PC-3 (cell line): ENCODE measurements around the gene IL1RN. TPM values are rescaled to one million over a fixed set of nuclear protein-coding genes. Genes with fewer than 3 reads are reported as not detected.

Experiments
- ATAC-seq: fragments of 200-7000 bp; cut with Tn5 transposase; 2 replicates; pipeline ENCODE4 v1.9.1; 2020; ENCODE audit warnings: mild to moderate bottlenecking, moderate library complexity
- BruUV-seq: library from RNA; stranded (reverse); fragments of 400-500 nt; replicated peaks from 2 replicates; lab custom pipeline; 2021; lab: Mats Ljungman, UMichigan
- CTCF ChIA-PET: fragments of 300-600 bp; sonication (Branson Sonifier 250); formaldehyde crosslinking; loops from one replicate; lab custom pipeline; 2022; ENCODE audit warnings: antibody characterized with exemption; lab: Charles Lee
- POLR2A ChIA-PET: fragments of 300-600 bp; sonication (Branson Sonifier 250); formaldehyde crosslinking; loops from one replicate; lab custom pipeline; 2022; ENCODE audit warnings: antibody characterized with exemption; ENCODE audit not compliant: unreplicated experiment; lab: Charles Lee
- DNase-seq: peaks from one replicate; pipeline ENCODE4 v3.0.0-alpha.2; 2015
- H2AFZ ChIP-seq: fragments of 300-600 bp; sonication (generic); 2 replicates; pipeline ENCODE4 v1.6.0; 2016; ENCODE audit warnings: antibody characterized with exemption, low read length
- H3F3A ChIP-seq: fragments of 300-600 bp; sonication (generic); one replicate; pipeline ENCODE4 v1.6.0; 2017; ENCODE audit warnings: antibody characterized with exemption, low read length, control low read depth, mild to moderate bottlenecking; ENCODE audit not compliant: unreplicated experiment
- H3K27ac ChIP-seq: fragments of 300-600 bp; sonication (generic); 2 replicates; pipeline ENCODE4 v1.5.1; 2016; ENCODE audit warnings: mild to moderate bottlenecking, low read length
- H3K27me3 ChIP-seq: fragments of 300-600 bp; sonication (generic); 2 replicates; pipeline ENCODE4 v1.6.1; 2016; ENCODE audit warnings: low read length, mixed read lengths
- H3K36me3 ChIP-seq: fragments of 300-600 bp; sonication (generic); 2 replicates; pipeline ENCODE4 v1.6.1; 2016; ENCODE audit warnings: low read depth, mixed run types, low read length, mixed read lengths
- H3K4me1 ChIP-seq: fragments of 300-600 bp; sonication (generic); 2 replicates; pipeline ENCODE4 v1.5.1; 2016; ENCODE audit warnings: low read length; ENCODE audit not compliant: insufficient read depth
- H3K4me2 ChIP-seq: fragments of 300-600 bp; sonication (generic); 2 replicates; pipeline ENCODE4 v1.6.0; 2016; ENCODE audit warnings: low read length
- H3K4me3 ChIP-seq: fragments of 300-600 bp; sonication (generic); 2 replicates; pipeline ENCODE4 v1.5.1; 2016; ENCODE audit warnings: mild to moderate bottlenecking, low read length, mixed read lengths
- H3K79me2 ChIP-seq: fragments of 300-600 bp; sonication (generic); 2 replicates; pipeline ENCODE4 v1.6.1; 2017; ENCODE audit warnings: low read length, mixed read lengths
- H3K9ac ChIP-seq: fragments of 300-600 bp; sonication (generic); 2 replicates; pipeline ENCODE4 v1.6.0; 2016; ENCODE audit warnings: mild to moderate bottlenecking, low read length
- H3K9me2 ChIP-seq: fragments of 300-600 bp; sonication (generic); replicated peaks from 2 replicates; pipeline ENCODE4 v1.6.1; 2016; ENCODE audit warnings: mixed run types, low read length, mixed read lengths
- H3K9me3 ChIP-seq: fragments of 300-600 bp; sonication (generic); 2 replicates; pipeline ENCODE4 v1.6.1; 2016; ENCODE audit warnings: low read length, mixed read lengths
- H4K20me1 ChIP-seq: fragments of 300-600 bp; sonication (generic); 2 replicates; pipeline ENCODE4 v1.6.1; 2016; ENCODE audit warnings: low read length, mixed read lengths
- EZH2 ChIP-seq: fragments of 300-600 bp; sonication (generic); IDR thresholded peaks from one replicate; pipeline ENCODE4 v1.6.1; 2017; ENCODE audit warnings: antibody characterized with exemption, mild to moderate bottlenecking, low read length; ENCODE audit not compliant: unreplicated experiment
- EZH2phosphoT487 ChIP-seq: fragments of 300-600 bp; sonication (generic); IDR thresholded peaks from 2 replicates; pipeline ENCODE4 v1.6.1; 2018; ENCODE audit warnings: mild to moderate bottlenecking, antibody characterized with exemption, low read length, borderline replicate concordance
- intact Hi-C: fragments of 100-400 bp; cut with micrococcal nuclease; formaldehyde crosslinking; loops from 2 replicates; pipeline ENCODE4 v1.9.0; 2023
- total RNA-seq: library from RNA; depleted of rRNA; stranded (reverse); fragments of >200 nt; gene quantifications from 2 replicates; pipeline ENCODE4 v1.2.3, GENCODE V29; 2014
- TF ChIP-seq, protein P1 (sequence below): fragments of 300-600 bp; sonication (generic); conservative IDR thresholded peaks from 2 replicates; pipeline ENCODE4 v1.5.1; 2017; ENCODE audit warnings: antibody characterized with exemption, low read depth, mild to moderate bottlenecking, low read length

The IL1RN gene
- total RNA-seq, 1 experiment from 2014 or later = 1.3 TPM

DNA sequence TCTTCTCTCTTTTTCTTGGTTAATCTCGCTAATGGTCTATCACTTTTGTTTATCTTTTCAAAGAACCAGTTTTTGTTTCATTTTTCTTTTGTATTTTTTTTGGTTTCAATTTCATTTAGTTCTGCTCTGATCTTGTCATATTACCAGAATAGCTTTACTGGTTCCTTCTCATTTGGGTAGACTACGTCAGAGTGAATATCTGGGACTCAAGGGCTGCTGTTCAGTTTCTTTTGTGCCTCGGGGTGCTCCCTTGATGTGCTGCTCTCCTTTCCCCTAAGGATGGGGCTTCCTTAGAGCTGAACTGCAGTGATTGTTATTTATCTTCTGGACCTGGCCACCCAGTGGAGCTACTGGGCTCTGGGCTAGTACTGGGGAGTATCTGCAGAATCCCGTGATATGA lies 29.4 kb upstream of the IL1RN start:
- no peaks in the 10 kb centered on the region for H3K4me1 ChIP-seq
- POLR2A ChIA-PET = no interaction called here
- H3K79me2 ChIP-seq = no peaks in the 10 kb centered on the region
- H3K9ac ChIP-seq = no peak overlapping the region
- no peaks in the 10 kb centered on the region for H3K9me3 ChIP-seq
- intact Hi-C loops = no loop called here
- no peak overlapping the region for H2AFZ ChIP-seq
- CTCF ChIA-PET = no interaction called here
- BruUV-seq = no TSS peak
- no peak overlapping the region for H3K4me3 ChIP-seq
- TF ChIP-seq, protein P1, sequence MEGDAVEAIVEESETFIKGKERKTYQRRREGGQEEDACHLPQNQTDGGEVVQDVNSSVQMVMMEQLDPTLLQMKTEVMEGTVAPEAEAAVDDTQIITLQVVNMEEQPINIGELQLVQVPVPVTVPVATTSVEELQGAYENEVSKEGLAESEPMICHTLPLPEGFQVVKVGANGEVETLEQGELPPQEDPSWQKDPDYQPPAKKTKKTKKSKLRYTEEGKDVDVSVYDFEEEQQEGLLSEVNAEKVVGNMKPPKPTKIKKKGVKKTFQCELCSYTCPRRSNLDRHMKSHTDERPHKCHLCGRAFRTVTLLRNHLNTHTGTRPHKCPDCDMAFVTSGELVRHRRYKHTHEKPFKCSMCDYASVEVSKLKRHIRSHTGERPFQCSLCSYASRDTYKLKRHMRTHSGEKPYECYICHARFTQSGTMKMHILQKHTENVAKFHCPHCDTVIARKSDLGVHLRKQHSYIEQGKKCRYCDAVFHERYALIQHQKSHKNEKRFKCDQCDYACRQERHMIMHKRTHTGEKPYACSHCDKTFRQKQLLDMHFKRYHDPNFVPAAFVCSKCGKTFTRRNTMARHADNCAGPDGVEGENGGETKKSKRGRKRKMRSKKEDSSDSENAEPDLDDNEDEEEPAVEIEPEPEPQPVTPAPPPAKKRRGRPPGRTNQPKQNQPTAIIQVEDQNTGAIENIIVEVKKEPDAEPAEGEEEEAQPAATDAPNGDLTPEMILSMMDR = no peak
- TF ChIP-seq EZH2 (no peak), EZH2phosphoT487 (no peak)
- H3K27me3 ChIP-seq = no peaks in the 10 kb centered on the region
- ATAC-seq = no peak
- no peak overlapping the region for H3K27ac ChIP-seq
- H3K4me2 ChIP-seq = no peak overlapping the region
- no peaks in the 10 kb centered on the region for H4K20me1 ChIP-seq
- H3K9me2 ChIP-seq = no peaks in the 10 kb centered on the region
- DNase-seq = no peak
- H3K36me3 ChIP-seq = no peaks in the 10 kb centered on the region
- no peaks in the 10 kb centered on the region for H3F3A ChIP-seq

DNA sequence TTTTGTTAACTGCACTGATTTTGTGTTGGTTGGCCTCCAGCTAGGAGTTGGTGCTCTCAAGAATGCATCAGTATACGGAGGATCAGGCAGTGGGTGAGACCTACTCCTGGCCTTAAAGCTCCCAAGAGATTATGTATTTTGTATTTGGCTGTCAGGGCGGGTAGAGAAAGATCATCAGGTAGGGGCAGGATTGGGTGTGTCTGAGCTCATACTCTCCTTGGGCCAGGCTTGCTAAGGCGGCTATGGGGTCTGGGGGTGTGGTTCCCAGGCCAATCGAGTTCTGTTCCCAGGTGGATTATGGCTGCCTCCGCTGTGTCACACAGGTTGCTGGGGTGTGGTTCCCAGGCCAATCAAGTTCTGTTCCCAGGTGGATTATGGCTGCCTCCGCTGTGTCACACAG lies 28.9 kb upstream of the IL1RN start:
- ChIA-PET CTCF (no interaction called here), POLR2A (no interaction called here)
- intact Hi-C loops = no loop called here
- H3K9me2 ChIP-seq = no peaks in the 10 kb centered on the region
- H3K27ac ChIP-seq = no peak overlapping the region
- H3K79me2 ChIP-seq = no peaks in the 10 kb centered on the region
- DNase-seq (no peak), ATAC-seq (no peak)
- H2AFZ ChIP-seq = no peak overlapping the region
- TF ChIP-seq, protein P1 = no peak
- no peak for TF ChIP-seq EZH2phosphoT487
- no peak for TF ChIP-seq EZH2
- H3K36me3 ChIP-seq = no peaks in the 10 kb centered on the region
- no peaks in the 10 kb centered on the region for H4K20me1 ChIP-seq
- H3K4me3 ChIP-seq = no peak overlapping the region
- H3K4me2 ChIP-seq = no peak overlapping the region
- no peaks in the 10 kb centered on the region for H3K4me1 ChIP-seq
- no peaks in the 10 kb centered on the region for H3K9me3 ChIP-seq
- no peak overlapping the region for H3K9ac ChIP-seq
- no TSS peak for BruUV-seq
- no peaks in the 10 kb centered on the region for H3F3A ChIP-seq
- H3K27me3 ChIP-seq = no peaks in the 10 kb centered on the region

DNA sequence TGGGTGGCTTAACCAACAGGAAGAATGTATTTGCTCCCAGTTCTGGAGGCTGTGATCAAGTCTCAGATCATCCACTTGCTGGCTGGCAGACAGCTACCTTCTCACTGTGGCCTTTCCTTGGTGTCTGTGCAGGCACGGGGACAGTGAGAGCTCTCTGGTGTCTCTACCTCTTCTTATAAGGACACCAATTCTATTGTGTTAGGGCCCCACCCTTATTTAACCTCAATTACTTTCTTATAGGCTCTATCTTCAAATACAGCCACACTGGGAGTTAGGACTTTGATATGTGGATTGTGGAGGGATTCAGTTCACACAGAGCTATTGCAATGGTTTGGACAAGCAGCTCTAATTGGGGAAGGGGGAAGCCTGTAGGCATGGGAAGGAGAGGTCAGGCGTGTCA lies 25.3 kb upstream of the IL1RN start:
- H2AFZ ChIP-seq = no peak overlapping the region
- no peaks in the 10 kb centered on the region for H3K9me3 ChIP-seq
- H3F3A ChIP-seq = no peaks in the 10 kb centered on the region
- H3K4me1 ChIP-seq = no peaks in the 10 kb centered on the region
- no peak overlapping the region for H3K27ac ChIP-seq
- H3K36me3 ChIP-seq = no peaks in the 10 kb centered on the region
- no peaks in the 10 kb centered on the region for H3K27me3 ChIP-seq
- H3K4me3 ChIP-seq = no peak overlapping the region
- no peak for TF ChIP-seq EZH2phosphoT487
- TF ChIP-seq EZH2 = no peak
- TF ChIP-seq, protein P1 = no peak
- DNase-seq = peak; percentile 44
- ATAC-seq = peak; percentile 18; the same call in 1 of the 2 replicates
- no peak overlapping the region for H3K9ac ChIP-seq
- ChIA-PET POLR2A (no interaction called here), CTCF (interaction anchor here (0.5 kb wide), 1 partner anchor 14 kb away, joined by 3 read pairs; no protein-coding TSS in a partner anchor)
- BruUV-seq = no TSS peak
- no peaks in the 10 kb centered on the region for H3K79me2 ChIP-seq
- no peak overlapping the region for H3K4me2 ChIP-seq
- no peaks in the 10 kb centered on the region for H4K20me1 ChIP-seq
- H3K9me2 ChIP-seq = no peaks in the 10 kb centered on the region
- intact Hi-C loops = no loop called here
